Omental fat pad (tissue), 4 donors: Measurements from ENCODE around the gene RASAL2. TPM values are rescaled to one million over a fixed set of nuclear protein-coding genes. Genes with fewer than 3 reads are reported as not detected.

Experiments used
- ATAC-seq: fragments of 150-250 bp; one replicate; pipeline ENCODE4 v1.9.1; 2016; ENCODE audit warnings: mild to moderate bottlenecking, moderate library complexity; ENCODE audit not compliant: low FRiP score
- DNase-seq: peaks from one replicate; pipeline ENCODE4 v3.0.0-alpha.2; 2019; ENCODE audit warnings: low spot score
- CTCF ChIP-seq, 3 donors: fragments of 450-650 bp; IDR thresholded peaks; one replicate each; pipeline ENCODE4 v1.5.1; 2016 to 2017; ENCODE audit warnings: antibody characterized with exemption in 3 of 3, mild to moderate bottlenecking in 3 of 3, moderate library complexity in 2 of 3
- total RNA-seq, 4 donors: library from RNA; depleted of rRNA; stranded (reverse); fragments of >200 nt; gene quantifications; one replicate each; pipeline ENCODE4 v1.1.0, GENCODE V29; 2016

Gene RASAL2
- total RNA-seq, 4 donors from 2014 or later = 13.5 to 52.3 (median 30.9) TPM

DNA sequence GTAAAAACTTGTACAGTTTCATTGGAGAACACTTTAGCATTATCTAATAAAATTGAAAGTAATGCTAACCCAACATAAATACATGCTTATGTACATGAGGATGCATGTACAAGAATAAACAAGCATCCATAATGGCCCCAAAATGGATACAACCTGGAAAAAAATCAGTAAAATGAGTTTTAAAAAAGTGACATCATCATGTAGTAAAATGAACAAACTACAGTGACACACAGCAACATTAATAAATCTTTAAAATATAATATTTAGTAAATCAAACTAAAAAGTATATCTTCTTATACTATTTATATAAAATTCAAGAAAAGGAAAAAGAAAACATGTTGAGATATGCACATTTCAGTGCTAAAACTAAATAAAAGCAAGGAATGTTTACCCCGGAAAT, 262.4 kb downstream of the RASAL2 start:
- no peak for TF ChIP-seq CTCF (IDR thresholded peaks at IDR 0.05)
- no peak for DNase-seq
- no peak for ATAC-seq

- DNase-seq (no peak), ATAC-seq (no peak)
- no peak for TF ChIP-seq CTCF (IDR thresholded peaks at IDR 0.05)
Observed at GRCh38 chr1:178358456-178358855, 264.6 kb downstream of the RASAL2 start.

GRCh38 chr1:178360421-178360820, 266.5 kb downstream of the RASAL2 start:
- TF ChIP-seq CTCF (IDR thresholded peaks at IDR 0.05) = no peak
- ATAC-seq (no peak), DNase-seq (no peak)

- DNase-seq (no peak), ATAC-seq (no peak)
- no peak for TF ChIP-seq CTCF (IDR thresholded peaks at IDR 0.05)
Observed at GRCh38 chr1:178361847-178362246, 267.9 kb downstream of the RASAL2 start.

DNA sequence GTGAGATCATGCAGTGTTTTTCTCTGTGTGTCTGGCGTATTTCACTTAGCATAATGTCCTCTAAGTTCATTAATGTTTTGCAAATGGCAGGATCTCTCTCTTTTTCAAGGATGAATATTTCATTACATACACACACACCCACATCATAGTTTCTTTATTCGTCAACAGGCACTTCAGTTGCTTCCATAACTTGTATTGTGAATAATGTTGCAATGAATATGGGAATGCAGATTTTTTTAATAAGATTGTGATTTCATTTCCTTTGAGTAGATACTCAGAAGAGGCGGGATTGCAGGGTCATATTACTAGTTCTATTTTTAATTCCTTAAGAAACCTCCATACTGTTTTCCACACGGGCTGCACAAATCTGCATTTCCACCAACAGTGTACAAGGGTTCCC, 268.8 kb downstream of the RASAL2 start:
- ATAC-seq (no peak), DNase-seq (no peak)
- no peak for TF ChIP-seq CTCF (IDR thresholded peaks at IDR 0.05)

DNA sequence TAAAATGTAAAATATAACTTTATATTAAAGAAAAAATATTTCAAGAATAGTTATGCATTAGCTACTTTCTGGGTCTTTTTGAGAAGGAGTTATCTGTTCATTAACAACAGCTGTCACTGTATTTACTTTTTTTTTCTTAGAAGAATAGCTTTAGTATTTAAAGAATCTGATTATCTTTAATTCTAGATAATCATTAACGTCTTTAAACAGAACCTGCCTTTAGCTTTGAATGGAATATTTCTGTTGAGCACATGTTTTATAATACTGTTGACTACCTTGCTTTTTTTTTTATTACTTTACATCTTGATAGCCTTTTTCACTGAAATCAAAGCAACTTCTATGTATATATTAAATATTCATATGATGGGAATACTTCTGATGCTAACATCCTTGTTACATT, 270.9 kb downstream of the RASAL2 start:
- no peak for TF ChIP-seq CTCF (IDR thresholded peaks at IDR 0.05)
- DNase-seq (no peak), ATAC-seq (no peak)

- no peak for ATAC-seq
- no peak for TF ChIP-seq CTCF (IDR thresholded peaks at IDR 0.05)
- DNase-seq = no peak
Observed at GRCh38 chr1:178367151-178367550, 273.2 kb downstream of the RASAL2 start.
